ENCODE results near the gene LCN15.
"Not testable (repeated sequence)": the region's sequence is repeated elsewhere in the genome, so short reads cannot be mapped to it uniquely, and the experiment has no call there.

DNA sequence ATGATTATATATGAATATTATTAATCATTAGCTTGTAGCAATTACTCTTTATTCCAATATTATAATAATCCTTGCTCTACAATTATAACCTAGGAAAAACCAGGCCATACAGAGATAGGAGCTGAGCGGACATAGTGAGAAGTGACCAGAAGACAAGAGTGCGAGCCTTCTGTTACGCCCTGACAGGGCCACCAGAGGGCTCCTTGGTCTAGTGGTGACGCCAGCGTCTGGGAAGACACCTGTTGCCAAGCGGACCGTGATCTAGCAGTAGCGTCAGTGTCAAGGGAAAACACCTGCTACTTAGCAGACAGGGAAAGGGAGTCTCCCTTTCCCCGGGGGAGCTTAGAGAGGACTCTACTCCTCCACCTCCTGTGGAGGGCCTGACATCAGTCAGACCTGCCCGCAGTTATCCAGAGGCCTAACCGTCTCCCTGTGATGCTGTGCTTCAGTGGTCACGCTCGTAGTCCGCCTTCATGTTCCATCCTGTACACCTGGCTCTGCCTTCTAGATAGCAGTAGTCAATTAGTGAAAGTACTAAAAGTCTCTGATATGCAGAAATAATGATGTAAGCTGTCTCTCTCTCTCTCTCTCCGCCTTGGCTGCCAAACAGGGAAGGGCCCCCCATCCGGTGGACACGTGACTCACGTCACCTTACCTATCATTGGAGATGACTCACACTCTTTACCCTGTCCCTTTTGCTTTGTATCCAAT lies 2.2 kb upstream of the LCN15 start:
- TF ChIP-seq, protein P1, sequence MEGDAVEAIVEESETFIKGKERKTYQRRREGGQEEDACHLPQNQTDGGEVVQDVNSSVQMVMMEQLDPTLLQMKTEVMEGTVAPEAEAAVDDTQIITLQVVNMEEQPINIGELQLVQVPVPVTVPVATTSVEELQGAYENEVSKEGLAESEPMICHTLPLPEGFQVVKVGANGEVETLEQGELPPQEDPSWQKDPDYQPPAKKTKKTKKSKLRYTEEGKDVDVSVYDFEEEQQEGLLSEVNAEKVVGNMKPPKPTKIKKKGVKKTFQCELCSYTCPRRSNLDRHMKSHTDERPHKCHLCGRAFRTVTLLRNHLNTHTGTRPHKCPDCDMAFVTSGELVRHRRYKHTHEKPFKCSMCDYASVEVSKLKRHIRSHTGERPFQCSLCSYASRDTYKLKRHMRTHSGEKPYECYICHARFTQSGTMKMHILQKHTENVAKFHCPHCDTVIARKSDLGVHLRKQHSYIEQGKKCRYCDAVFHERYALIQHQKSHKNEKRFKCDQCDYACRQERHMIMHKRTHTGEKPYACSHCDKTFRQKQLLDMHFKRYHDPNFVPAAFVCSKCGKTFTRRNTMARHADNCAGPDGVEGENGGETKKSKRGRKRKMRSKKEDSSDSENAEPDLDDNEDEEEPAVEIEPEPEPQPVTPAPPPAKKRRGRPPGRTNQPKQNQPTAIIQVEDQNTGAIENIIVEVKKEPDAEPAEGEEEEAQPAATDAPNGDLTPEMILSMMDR (IDR thresholded peaks at IDR 0.05) = peak in 4 of 5 experiments; percentile 30 to 48 (median 39)
- TF ChIP-seq POLR2A (IDR thresholded peaks at IDR 0.05); EP300 (IDR thresholded peaks at IDR 0.05; ENCODE audit: low read depth): not testable (repeated sequence)

All from transverse colon (tissue), 3 donors.